CD4-positive, alpha-beta T cell treated with Interleukin-17A for 4 hours (primary cell): Measurements from ENCODE around the gene SPTBN1.

ENCODE experiments used
- DNase-seq: peaks from one replicate; pipeline ENCODE4 v3.0.0-alpha.2; 2020; ENCODE audit warnings: mixed read lengths

SPTBN1 gene

GRCh38 chr2:54617409-54617808 is 161.3 kb downstream of the SPTBN1 start:
- DNase-seq = no peak

GRCh38 chr2:54618646-54619565 is 162.8 kb downstream of the SPTBN1 start:
- DNase-seq = no peak

- DNase-seq = no peak
Measured at GRCh38 chr2:54619660-54620231, 163.6 kb downstream of the SPTBN1 start.

DNA sequence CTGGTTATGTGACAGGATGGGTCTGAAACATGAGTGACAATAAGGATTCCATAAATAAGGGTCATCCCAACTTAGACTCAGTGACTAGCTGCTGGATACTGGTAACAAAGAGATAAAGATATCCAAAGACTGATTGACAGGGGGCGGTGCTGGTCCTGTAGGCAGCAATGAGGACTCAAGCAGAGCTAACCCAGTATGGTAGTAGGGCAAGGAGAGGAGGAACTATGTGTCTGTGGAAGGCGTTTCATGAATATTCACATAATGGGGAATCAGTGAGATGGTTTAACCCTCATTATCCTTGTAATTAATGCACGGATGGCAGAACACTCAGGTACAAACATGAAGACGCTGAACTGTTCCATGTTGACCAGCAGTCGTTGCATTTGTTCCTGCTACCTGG is 164.8 kb downstream of the SPTBN1 start:
- DNase-seq = no peak

DNA sequence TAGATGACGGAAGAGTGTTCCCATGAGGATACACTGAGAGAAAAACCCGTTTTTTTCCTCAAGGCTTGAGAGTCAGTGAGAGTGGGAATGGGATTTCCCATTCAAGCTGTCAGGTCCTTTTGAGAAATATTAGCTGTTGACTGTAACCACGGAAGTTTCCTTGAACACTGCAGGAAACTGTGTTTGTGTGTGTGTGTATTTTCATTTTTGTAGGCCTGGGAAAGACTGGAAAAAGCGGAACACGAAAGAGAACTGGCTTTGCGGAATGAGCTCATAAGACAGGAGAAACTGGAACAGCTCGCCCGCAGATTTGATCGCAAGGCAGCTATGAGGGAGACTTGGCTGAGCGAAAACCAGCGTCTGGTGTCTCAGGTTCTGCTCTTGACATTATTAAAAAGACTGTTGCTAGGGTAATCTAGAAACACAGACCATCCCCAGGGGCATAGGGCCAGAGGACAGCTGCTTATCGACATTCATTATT is 168.5 kb downstream of the SPTBN1 start:
- no peak for DNase-seq

- DNase-seq = no peak
Measured at GRCh38 chr2:54626131-54626530, 170.0 kb downstream of the SPTBN1 start.

- DNase-seq = no peak
Measured at GRCh38 chr2:54626884-54627283, 170.8 kb downstream of the SPTBN1 start.

DNA sequence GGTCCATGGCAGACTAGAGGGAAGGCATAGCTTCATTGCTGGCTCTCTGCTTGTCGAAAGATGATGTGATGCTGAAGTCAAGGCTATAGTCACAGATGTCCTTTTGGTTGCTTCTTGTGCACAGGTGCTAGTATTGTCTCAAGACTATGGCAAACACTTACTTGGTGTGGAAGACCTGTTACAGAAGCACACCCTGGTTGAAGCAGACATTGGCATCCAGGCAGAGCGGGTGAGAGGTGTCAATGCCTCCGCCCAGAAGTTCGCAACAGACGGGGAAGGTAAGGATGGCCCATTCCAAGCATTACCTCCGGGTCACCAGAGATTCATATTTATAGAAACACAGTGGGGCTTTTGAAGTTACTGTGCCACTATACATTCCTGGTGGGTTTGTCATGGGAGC is 171.8 kb downstream of the SPTBN1 start:
- DNase-seq = no peak

DNA sequence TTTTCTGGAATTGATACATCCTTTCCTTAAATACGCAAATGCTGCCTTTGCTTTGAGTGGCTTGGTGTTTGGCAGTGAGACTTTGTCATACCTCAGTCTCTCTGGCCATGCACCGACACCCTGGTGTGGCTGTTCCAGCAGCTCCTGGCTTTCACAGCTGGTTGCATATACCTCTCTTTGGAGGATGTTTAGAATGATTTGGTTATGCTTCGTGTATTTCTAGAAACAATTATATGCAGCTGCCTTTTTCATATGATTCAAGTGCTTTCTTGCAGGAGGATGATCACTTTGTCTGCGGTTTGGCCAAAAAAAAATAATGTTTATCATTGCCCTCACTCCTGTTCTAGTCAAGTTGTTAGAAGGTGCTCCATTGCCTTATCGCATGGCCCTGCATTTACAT is 172.3 kb downstream of the SPTBN1 start:
- DNase-seq = no peak

DNA sequence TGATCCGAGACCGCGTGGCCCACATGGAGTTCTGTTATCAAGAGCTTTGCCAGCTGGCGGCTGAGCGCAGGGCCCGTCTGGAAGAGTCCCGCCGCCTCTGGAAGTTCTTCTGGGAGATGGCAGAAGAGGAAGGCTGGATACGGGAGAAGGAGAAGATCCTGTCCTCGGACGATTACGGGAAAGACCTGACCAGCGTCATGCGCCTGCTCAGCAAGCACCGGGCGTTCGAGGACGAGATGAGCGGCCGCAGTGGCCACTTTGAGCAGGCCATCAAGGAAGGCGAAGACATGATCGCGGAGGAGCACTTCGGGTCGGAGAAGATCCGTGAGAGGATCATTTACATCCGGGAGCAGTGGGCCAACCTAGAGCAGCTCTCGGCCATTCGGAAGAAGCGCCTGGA is 172.8 kb downstream of the SPTBN1 start:
- no peak for DNase-seq

DNA sequence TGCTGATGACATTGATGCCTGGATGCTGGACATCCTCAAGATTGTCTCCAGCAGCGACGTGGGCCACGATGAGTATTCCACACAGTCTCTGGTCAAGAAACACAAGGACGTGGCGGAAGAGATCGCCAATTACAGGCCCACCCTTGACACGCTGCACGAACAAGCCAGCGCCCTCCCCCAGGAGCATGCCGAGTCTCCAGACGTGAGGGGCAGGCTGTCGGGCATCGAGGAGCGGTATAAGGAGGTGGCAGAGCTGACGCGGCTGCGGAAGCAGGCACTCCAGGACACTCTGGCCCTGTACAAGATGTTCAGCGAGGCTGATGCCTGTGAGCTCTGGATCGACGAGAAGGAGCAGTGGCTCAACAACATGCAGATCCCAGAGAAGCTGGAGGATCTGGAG is 173.3 kb downstream of the SPTBN1 start:
- no peak for DNase-seq

DNA sequence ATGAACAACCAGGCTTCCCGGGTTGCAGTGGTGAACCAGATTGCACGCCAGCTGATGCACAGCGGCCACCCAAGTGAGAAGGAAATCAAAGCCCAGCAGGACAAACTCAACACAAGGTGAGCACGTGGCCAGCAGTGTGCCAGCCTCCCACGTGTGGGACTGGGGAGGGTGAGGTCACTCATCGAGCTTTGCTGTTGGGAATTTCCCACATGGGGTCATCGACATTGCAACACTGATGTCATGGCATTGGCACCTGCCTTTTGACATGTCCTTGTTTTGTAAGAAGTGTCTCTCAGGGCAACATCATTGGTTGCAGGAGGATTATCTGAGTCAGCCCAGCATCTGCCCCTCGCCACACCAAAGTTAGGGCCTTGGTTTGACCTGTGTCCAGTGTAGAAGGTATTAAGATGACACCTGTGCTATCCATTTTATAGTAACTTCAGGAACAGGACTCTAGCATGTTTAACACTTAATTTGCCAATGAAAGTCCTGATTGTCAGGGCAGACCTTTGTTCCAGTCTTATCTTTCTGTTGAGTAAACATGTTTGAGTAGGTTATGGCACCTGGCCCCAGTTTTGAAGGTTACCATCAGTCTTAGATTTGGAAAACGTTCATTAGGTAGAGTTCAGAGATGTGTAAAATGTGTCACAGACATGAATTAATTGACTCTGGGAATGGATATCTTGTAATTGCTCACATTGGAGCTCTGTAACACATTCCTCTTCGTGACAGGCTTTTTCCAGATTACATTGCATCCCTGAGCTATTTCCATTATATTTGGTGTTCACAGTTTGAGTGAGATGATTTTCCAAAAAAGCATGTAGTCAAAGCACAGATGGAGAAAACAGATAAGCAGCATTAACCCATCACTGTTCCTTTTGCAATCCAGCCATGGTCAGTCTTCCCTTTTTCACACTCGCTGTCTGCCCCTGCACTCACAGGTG is 174.1 kb downstream of the SPTBN1 start:
- DNase-seq = no peak

GRCh38 chr2:54630858-54631497 is 174.9 kb downstream of the SPTBN1 start:
- no peak for DNase-seq

GRCh38 chr2:54631755-54632154 is 175.6 kb downstream of the SPTBN1 start:
- DNase-seq = no peak

- DNase-seq = no peak
Measured at GRCh38 chr2:54632733-54633692, 176.9 kb downstream of the SPTBN1 start.

GRCh38 chr2:54634021-54634420 is 177.9 kb downstream of the SPTBN1 start:
- DNase-seq = no peak

GRCh38 chr2:54634564-54635511 is 178.7 kb downstream of the SPTBN1 start:
- DNase-seq = peak; percentile 13

DNA sequence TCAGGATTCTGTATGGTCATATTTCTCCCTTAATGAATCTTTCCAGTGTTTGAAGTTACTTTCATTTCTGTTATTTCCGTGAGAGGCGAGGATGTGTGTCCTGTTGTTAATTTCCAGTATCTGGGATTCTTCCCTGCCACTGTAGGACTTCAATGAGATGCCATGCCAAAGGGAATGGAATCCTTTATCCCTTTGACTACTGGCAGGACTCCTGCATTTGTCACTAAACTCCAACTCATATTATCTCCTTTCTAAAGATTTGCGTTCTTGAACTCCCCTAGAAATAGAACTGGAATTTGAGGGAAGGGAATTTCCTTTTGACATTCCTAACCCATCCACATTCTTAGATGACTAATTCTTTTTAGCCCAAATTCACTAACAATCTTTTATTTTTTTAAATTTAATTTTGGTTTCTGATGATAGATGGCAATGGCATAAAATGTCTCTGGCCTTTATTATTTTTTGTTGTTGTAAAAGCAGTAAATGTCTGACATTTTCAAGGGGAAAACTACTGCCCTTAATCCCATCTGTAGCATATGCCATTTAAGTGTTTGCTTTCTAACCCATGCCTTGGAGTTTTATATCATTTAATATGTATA is 179.5 kb downstream of the SPTBN1 start:
- DNase-seq = no peak

- DNase-seq = no peak
Measured at GRCh38 chr2:54636415-54637139, 180.4 kb downstream of the SPTBN1 start.
